Gastroesophageal sphincter (tissue), 4 donors: ENCODE data around the gene ADD1. TPM values are rescaled to one million over a fixed set of nuclear protein-coding genes. Genes with fewer than 3 reads are reported as not detected.

Experiments used
- ATAC-seq: fragments of 150-250 bp; one replicate; pipeline ENCODE4 v1.9.1; 2016; ENCODE audit warnings: mild to moderate bottlenecking, moderate library complexity
- H3K27ac ChIP-seq, 4 donors: fragments of 200-600 bp; sonication (generic) in 3 of 4; 1 replicate in 3 of 4; 2 replicates in 1 of 4; pipeline ENCODE4 v1.5.1; 2016 to 2019
- H3K27me3 ChIP-seq: fragments of 200-600 bp; sonication (generic); one replicate; pipeline ENCODE4 v1.5.1; 2019
- H3K36me3 ChIP-seq, 2 donors: fragments of 200-600 bp; sonication (generic); one replicate each; pipeline ENCODE4 v1.5.1; 2019; ENCODE audit warnings: control low read depth in 1 of 2
- H3K4me1 ChIP-seq, 3 donors: fragments of 200-600 bp; sonication (generic); 1 replicate in 2 of 3; 2 replicates in 1 of 3; pipeline ENCODE4 v1.5.1; 2016 to 2019; ENCODE audit warnings: control low read depth in 2 of 3
- H3K4me3 ChIP-seq, 2 donors: fragments of 200-600 bp; sonication (generic); one replicate each; pipeline ENCODE4 v1.5.1; 2019; ENCODE audit warnings: mild to moderate bottlenecking in 1 of 2, moderate library complexity in 1 of 2
- H3K9me3 ChIP-seq, 3 donors: fragments of 200-600 bp; sonication (generic); one replicate each; pipeline ENCODE4 v1.5.1; 2017 to 2019; ENCODE audit warnings: control low read depth in 2 of 3
- EP300 ChIP-seq: sonication (generic); formaldehyde crosslinking; IDR thresholded peaks from one replicate; pipeline ENCODE4 v1.6.1; 2017; ENCODE audit warnings: antibody characterized with exemption, mild to moderate bottlenecking
- POLR2A ChIP-seq, 2 donors: fragments of 450-650 bp; IDR thresholded peaks; one replicate each; pipeline ENCODE4 v1.6.1; 2017; ENCODE audit warnings: antibody characterized with exemption in 2 of 2, mild to moderate bottlenecking in 2 of 2, moderate library complexity in 1 of 2
- POLR2AphosphoS5 ChIP-seq: sonication (generic); formaldehyde crosslinking; IDR thresholded peaks from one replicate; pipeline ENCODE4 v1.6.1; 2017; ENCODE audit warnings: antibody characterized with exemption
- WGBS, 2 donors: methylation state at CpG; one replicate each; pipeline ENCODE4 v1.1.5; 2018; ENCODE audit warnings: low coverage in 1 of 2; 5-methylcytosine and 5-hydroxymethylcytosine counted together
- total RNA-seq, 4 donors: library from RNA; depleted of rRNA; stranded (reverse); fragments of >200 nt; gene quantifications; one replicate each; pipeline ENCODE4 v1.1.0, GENCODE V29; 2016
- TF ChIP-seq, protein P1 (sequence below), 4 experiments: fragments of 200-600 bp in 2 of 4; fragments of 450-650 bp in 2 of 4; sonication (generic) in 1 of 4; IDR thresholded peaks; one replicate each; pipeline ENCODE4 v1.5.1; 2017 to 2019; ENCODE audit warnings: antibody characterized with exemption in 4 of 4, mild to moderate bottlenecking in 2 of 4, moderate library complexity in 2 of 4

Gene ADD1
- total RNA-seq, 4 donors from 2014 or later = 230 to 384 (median 297) TPM

DNA sequence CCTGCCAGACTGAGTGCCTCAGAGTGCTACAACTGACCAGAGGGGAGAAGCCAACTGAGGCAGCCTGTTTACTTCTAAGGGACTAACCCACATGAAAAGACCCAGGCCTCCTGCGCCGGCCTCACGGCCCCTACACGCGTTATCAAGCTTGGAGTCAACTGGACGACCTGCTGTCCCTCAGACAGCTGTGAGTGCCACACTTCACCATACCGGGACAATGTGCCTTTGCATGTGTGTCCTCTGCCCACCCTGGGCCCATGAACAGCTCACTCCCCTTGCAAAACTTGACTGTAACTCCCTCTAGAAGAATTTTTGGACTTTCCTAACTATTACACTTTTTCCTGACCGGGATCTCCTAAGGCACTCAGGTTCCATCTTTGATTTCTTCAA lies 117.8 kb downstream of the ADD1 start:
- Histone ChIP-seq H3K4me1 (peaks cover 0 to 56% (median 15%) of the 10 kb centered on the region in 3 donors), H3K36me3 (peaks cover 0 to 26% of the 10 kb centered on the region in 2 donors), H3K27ac (no peak overlapping the region), H3K4me3 (peak overlapping the region in 1 of 2 donors; percentile 99), H3K27me3 (no peaks in the 10 kb centered on the region), H3K9me3 (no peaks in the 10 kb centered on the region)
- ATAC-seq = no peak
- TF ChIP-seq POLR2A (IDR thresholded peaks at IDR 0.05) (no peak), EP300 (no peak), POLR2AphosphoS5 (no peak)
- TF ChIP-seq, protein P1, sequence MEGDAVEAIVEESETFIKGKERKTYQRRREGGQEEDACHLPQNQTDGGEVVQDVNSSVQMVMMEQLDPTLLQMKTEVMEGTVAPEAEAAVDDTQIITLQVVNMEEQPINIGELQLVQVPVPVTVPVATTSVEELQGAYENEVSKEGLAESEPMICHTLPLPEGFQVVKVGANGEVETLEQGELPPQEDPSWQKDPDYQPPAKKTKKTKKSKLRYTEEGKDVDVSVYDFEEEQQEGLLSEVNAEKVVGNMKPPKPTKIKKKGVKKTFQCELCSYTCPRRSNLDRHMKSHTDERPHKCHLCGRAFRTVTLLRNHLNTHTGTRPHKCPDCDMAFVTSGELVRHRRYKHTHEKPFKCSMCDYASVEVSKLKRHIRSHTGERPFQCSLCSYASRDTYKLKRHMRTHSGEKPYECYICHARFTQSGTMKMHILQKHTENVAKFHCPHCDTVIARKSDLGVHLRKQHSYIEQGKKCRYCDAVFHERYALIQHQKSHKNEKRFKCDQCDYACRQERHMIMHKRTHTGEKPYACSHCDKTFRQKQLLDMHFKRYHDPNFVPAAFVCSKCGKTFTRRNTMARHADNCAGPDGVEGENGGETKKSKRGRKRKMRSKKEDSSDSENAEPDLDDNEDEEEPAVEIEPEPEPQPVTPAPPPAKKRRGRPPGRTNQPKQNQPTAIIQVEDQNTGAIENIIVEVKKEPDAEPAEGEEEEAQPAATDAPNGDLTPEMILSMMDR (IDR thresholded peaks at IDR 0.05) = no peak
- 52 to 78% methylated on average over 5 to 7 of the region's 8 CpGs for WGBS, 2 donors

GRCh38 chr4:2961811-2962441 lies 118.3 kb downstream of the ADD1 start:
- H3K27ac ChIP-seq = peak overlapping the region in 2 of 4 donors; percentile 86 to 93
- H3K27me3 ChIP-seq = no peaks in the 10 kb centered on the region
- peaks cover 0 to 56% (median 15%) of the 10 kb centered on the region in 3 donors for H3K4me1 ChIP-seq

DNA sequence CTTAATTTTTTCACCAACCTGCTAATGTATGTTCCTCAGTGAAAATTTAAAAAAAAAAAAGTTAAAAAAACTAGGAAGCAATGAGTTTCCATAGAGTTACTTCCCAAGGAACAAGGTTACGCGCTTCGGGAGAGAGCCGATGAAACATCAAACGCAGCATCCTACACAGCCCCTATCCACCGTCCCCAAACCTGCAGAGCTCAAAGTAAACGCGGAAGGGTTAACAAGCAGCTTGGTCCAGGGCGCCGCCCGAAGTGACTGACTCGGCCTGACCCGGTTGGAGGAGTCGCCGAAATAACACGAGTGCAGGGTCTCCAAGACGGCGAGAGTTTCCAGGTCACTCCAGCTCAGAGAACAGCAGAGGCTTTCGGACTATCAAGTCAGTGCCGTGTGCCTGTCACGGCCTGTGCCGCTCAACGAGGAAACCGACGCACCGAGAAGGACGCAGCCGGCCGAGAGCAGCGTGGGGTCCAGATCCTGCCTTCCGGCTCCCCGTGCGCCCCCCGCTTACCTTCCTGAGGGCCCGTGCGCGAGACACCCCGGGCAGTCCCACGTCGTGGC lies 119.0 kb downstream of the ADD1 start:
- Histone ChIP-seq H3K9me3 (no peaks in the 10 kb centered on the region), H3K4me3 (peak overlapping the region; percentile 53 to 99), H3K36me3 (peaks cover 0 to 13% of the 10 kb centered on the region in 2 donors), H3K4me1 (peaks cover 0 to 55% (median 15%) of the 10 kb centered on the region in 3 donors), H3K27ac (peak overlapping the region; percentile 56 to 93 (median 86)), H3K27me3 (no peaks in the 10 kb centered on the region)
- WGBS, 2 donors = 0% methylated on average over 9 to 11 of the region's 40 CpGs
- TF ChIP-seq POLR2AphosphoS5 = no peak
- no peak for TF ChIP-seq POLR2A (IDR thresholded peaks at IDR 0.05)
- TF ChIP-seq EP300 = no peak
- TF ChIP-seq, protein P1 (IDR thresholded peaks at IDR 0.05) = no peak
- ATAC-seq = peak; percentile 51

More at GRCh38 chr4:2961811-2962441, 118.3 kb downstream of the ADD1 start:
- Histone ChIP-seq H3K4me3 (peak overlapping the region; percentile 53 to 99), H3K9me3 (no peaks in the 10 kb centered on the region), H3K36me3 (peaks cover 0 to 21% of the 10 kb centered on the region in 2 donors)
- WGBS, 2 donors = 31 to 50% methylated on average over 6 to 13 of the region's 14 CpGs
- TF ChIP-seq POLR2A (IDR thresholded peaks at IDR 0.05) (no peak), EP300 (no peak), POLR2AphosphoS5 (no peak)
- TF ChIP-seq, protein P1 (IDR thresholded peaks at IDR 0.05) = no peak
- no peak for ATAC-seq

DNA sequence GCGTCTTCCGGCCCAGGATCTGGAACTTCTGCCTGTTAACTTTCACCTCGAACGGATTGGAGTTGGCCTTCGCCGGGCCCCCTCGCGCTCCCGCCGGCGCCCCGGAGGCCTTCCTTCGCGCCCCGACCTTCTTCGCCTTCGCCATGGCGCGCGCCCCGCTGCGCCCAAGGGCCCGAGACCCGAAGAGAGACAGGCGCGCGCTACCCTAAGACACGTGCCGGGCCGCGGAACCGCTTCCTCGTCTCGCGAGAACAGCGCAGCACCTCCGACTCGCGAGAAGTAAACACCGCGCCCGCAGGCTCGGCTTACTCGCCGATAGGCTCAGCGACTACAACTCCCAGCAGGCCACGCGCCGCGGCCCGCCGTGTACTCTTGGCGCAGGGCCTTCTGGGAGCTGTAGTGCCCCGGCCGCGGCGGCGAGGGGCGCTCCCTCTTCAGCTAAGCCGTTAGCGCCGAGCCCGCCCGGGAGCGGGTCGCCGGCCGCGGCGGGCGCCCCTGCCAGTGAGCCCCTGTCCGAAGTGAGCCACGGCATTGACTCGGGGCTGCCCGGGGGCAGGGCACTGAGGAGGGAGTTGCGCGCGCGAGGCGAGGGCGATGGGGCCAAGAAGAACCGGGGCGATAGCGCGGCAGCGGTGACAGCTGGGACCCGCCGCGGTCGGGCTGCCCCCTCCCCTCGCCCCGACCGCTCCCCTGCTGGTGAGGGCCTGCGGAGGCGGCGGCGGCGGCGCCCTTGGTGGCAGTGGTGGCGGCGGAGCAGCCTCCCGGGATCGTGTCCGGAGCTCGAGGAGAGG lies 119.7 kb downstream of the ADD1 start, which contains the start of the genes GRK4 and NOP14:
Gene GRK4, plus strand, starts transcription at position 397 of the 791 bp plus-strand sequence. CDS start 500 bp downstream, outside the sequence.
Gene NOP14, minus strand, starts transcription at position 232 of the 791 bp plus-strand sequence. Its CDS starts 87 bp downstream, at position 145.
- peaks cover 0 to 48% (median 15%) of the 10 kb centered on the region in 3 donors for H3K4me1 ChIP-seq
- peak within 1 kb of the TSS; percentile 56 to 93 (median 86) for H3K27ac ChIP-seq
- H3K36me3 ChIP-seq = peaks cover 0 to 7% of the 10 kb centered on the region in 2 donors
- no CpG with 5 or more reads among the region's 105 CpGs for WGBS, 2 donors
- peak; percentile 99 for ATAC-seq
- H3K9me3 ChIP-seq = no peaks in the 10 kb centered on the region
- no peaks in the 10 kb centered on the region for H3K27me3 ChIP-seq
- TF ChIP-seq EP300 = no peak
- TF ChIP-seq POLR2AphosphoS5 = peak; percentile 69
- TF ChIP-seq, protein P1 (IDR thresholded peaks at IDR 0.05) = peak in 2 of 4 experiments; percentile 24 to 65
- TF ChIP-seq POLR2A (IDR thresholded peaks at IDR 0.05) = peak; percentile 39 to 63
- H3K4me3 ChIP-seq = peak within 1 kb of the TSS; percentile 53 to 99
